Activated T-helper 1 cell treated with anti-CD3 and anti-CD28 coated beads, Interleukin-12 subunit alpha, Interleukin-12 subunit beta, Interleukin-2, Interleukin-4 antibody, amounts not matched to agents 30 ng/mL and 10 ng/mL and 1 ng/mL, durations not matched to agents 14 hours and 24 hours and 36 hours (primary cell): ENCODE measurements around the gene SF3B2. TPM values are rescaled to one million over a fixed set of nuclear protein-coding genes. Genes with fewer than 3 reads are reported as not detected.
A peak's percentile ranks its signal among the peaks of the same experiment; 100 is the strongest.

Experiments used
- DNase-seq: peaks from one replicate; pipeline ENCODE4 v3.0.0; 2021; ENCODE audit warnings: low spot score
- H3K27ac Mint-ChIP-seq: one replicate; pipeline ENCODE4 v1.8.0; 2021; ENCODE audit warnings: mild to moderate bottlenecking, mixed read lengths
- H3K27me3 Mint-ChIP-seq: one replicate; pipeline ENCODE4 v1.8.0; 2022; ENCODE audit warnings: mild to moderate bottlenecking, moderate library complexity, mixed read lengths; ENCODE audit not compliant: insufficient read depth
- H3K36me3 Mint-ChIP-seq: one replicate; pipeline ENCODE4 v1.8.0; 2021; ENCODE audit warnings: low read depth, mixed read lengths
- H3K4me1 Mint-ChIP-seq: one replicate; pipeline ENCODE4 v1.8.0; 2021; ENCODE audit warnings: low read depth, mixed read lengths
- H3K4me3 Mint-ChIP-seq: one replicate; pipeline ENCODE4 v1.8.0; 2021; ENCODE audit warnings: mild to moderate bottlenecking, moderate library complexity, mixed read lengths
- H3K9me3 Mint-ChIP-seq: one replicate; pipeline ENCODE4 v1.8.0; 2021; ENCODE audit warnings: mixed read lengths
- intact Hi-C: fragments of 100-400 bp; cut with micrococcal nuclease; formaldehyde crosslinking; loops from one replicate; pipeline ENCODE4 v1.15.1; 2024
- total RNA-seq: library from RNA; stranded (reverse); gene quantifications from 2 replicates; pipeline ENCODE4 v1.2.3, GENCODE V29; 2022

SF3B2 gene
- total RNA-seq, 1 donor from 2014 or later, result 267 TPM

DNA sequence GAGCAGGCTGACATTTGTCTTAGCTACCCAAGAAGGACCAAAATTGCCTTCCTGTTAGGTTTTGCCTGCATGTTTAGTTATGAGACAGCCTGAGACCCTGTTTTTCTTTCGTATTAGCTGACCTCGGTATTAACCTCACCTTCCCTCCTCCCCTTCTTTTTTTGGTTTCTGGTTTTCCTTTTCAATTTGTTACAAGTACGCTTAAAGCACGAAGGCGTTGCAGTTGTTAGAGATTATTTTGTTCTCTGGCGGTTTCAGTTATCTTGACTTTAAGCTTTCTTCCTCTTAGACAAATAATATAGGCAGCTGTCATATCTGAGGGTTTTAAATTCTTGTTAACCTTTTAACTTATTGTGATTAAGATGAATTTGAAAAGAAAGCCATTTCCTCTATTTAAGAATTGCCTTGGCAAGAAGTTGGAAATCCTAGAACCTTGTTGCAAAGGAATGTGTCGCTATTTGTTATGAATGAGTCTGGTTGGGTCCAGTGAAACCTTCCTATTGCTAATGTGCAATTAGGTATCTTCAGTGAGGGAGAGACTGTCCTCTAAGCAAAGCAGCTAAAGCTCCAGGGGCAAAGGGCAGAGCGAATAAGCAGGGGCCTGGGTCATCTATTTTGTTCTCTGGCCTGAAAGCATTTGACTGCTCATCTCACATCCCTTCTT is 63.6 kb downstream of the SF3B2 start:
- peak overlapping the region; percentile 88 for H3K27ac Mint-ChIP-seq
- peaks cover 73% of the 10 kb centered on the region for H3K4me1 Mint-ChIP-seq
- intact Hi-C loops, result loop anchor here (1.0 kb wide), 1 partner anchor 11 kb away; no protein-coding TSS in a partner anchor
- no peaks in the 10 kb centered on the region for H3K9me3 Mint-ChIP-seq
- peak overlapping the region; percentile 62 for H3K4me3 Mint-ChIP-seq
- H3K27me3 Mint-ChIP-seq, result no peaks in the 10 kb centered on the region
- H3K36me3 Mint-ChIP-seq, result peaks cover 3% of the 10 kb centered on the region
- no peak for DNase-seq

DNA sequence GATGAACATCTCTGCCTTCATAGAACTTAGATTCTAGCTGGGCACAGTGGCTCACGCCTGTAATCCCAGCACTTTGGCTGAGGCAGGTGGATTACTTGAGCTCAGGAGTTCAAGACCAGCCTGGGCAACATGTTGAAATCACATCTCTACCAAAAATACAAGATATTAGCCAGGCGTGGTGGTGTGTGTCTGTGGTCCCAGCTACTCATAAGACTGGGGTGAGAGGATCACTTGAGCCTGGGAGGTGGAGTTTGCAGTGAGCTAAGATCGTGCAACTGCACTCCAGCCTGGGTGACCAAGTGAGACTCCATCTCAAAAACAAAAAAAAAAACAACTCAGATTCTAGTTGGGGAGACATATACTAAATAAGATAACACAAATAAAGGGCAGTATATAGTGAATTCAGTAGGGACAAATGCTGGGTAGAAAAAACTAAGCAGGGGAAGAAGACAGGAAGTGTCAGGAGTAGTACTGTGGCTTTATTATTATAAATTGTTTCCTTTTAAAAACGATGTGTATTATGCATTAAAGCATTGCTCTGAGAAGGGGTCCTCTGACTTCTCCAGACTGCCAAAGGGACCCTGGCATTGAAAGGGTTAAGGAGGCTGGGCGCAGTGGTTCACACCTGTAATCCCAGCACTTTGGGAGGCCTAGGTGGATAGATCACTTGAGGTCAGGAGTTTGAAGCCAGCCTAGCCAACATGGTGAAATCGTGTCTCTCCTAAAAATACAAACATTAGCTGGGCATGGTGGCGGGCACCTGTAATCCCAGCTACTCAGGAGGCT is 64.6 kb downstream of the SF3B2 start:
- H3K36me3 Mint-ChIP-seq, result peaks cover 3% of the 10 kb centered on the region
- H3K4me1 Mint-ChIP-seq, result peaks cover 70% of the 10 kb centered on the region
- intact Hi-C loops, result loop anchor here (1.0 kb wide), 1 partner anchor 10 kb away; no protein-coding TSS in a partner anchor
- DNase-seq, result no peak
- H3K27me3 Mint-ChIP-seq, result no peaks in the 10 kb centered on the region
- H3K27ac Mint-ChIP-seq, result peak overlapping the region; percentile 88
- peak overlapping the region; percentile 62 for H3K4me3 Mint-ChIP-seq
- no peaks in the 10 kb centered on the region for H3K9me3 Mint-ChIP-seq

DNA sequence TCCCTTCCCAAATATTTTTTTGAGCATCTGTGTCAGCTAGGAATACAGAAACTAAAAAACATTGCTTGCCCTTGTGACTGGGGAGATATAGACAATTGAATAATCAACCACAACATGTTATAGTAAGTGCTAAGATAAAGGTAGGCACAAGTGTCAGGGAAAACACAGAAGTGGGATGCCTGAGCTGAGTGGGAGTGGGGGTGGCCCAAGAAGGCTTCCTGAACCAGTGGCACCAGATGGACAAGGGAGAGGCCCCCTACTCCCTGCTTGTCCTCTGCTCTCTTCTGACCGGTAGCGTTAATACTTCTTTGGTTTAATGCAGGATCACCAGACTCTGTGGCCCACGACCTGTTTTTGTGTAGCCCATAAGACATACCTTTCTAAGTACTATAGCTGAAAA is 66.7 kb downstream of the SF3B2 start:
- Mint-ChIP-seq H3K4me3 (no peak overlapping the region), H3K27ac (peak overlapping the region; percentile 40), H3K9me3 (no peaks in the 10 kb centered on the region), H3K27me3 (no peaks in the 10 kb centered on the region), H3K36me3 (peaks cover 1% of the 10 kb centered on the region), H3K4me1 (peaks cover 56% of the 10 kb centered on the region)
- no peak for DNase-seq
- intact Hi-C loops, result no loop called here

Other genes with a start within 250 kb of the SF3B2 start
- gene SNX32, start 218.4 kb upstream of the SF3B2 start, total RNA-seq, result 1.6 and 1.9 TPM in 2 replicates
- gene CFL1, start 194.2 kb upstream of the SF3B2 start, total RNA-seq, result 1,020 and 1,061 TPM in 2 replicates
- 77.7 and 79.6 TPM in 2 replicates for gene MUS81, start 191.9 kb upstream of the SF3B2 start, total RNA-seq
- 6.5 and 7.9 TPM in 2 replicates for gene EFEMP2, start 179.6 kb upstream of the SF3B2 start, total RNA-seq
- gene CTSW, start 172.5 kb upstream of the SF3B2 start, total RNA-seq, result 5.7 and 7.4 TPM in 2 replicates
- 86.8 and 93.2 TPM in 2 replicates for gene FIBP, start 163.9 kb upstream of the SF3B2 start, total RNA-seq
- 66.7 and 70.8 TPM in 2 replicates for gene CCDC85B, start 161.7 kb upstream of the SF3B2 start, total RNA-seq
- 31.7 and 33.5 TPM in 2 replicates for gene FOSL1, start 152.0 kb upstream of the SF3B2 start, total RNA-seq
- 18.5 and 21.4 TPM in 2 replicates for gene C11orf68, start 133.3 kb upstream of the SF3B2 start, total RNA-seq
- gene DRAP1, start 132.9 kb upstream of the SF3B2 start, total RNA-seq, result 119 and 129 TPM in 2 replicates
- gene TSGA10IP, start 106.9 kb upstream of the SF3B2 start, total RNA-seq, result not detected in 2 replicates
- 110 TPM in 2 replicates for gene SART1, start 90.6 kb upstream of the SF3B2 start, total RNA-seq
- 69.0 and 70.7 TPM in 2 replicates for gene EIF1AD, start 50.2 kb upstream of the SF3B2 start, total RNA-seq
- gene BANF1, start 49.9 kb upstream of the SF3B2 start, total RNA-seq, result 282 and 284 TPM in 2 replicates
- gene CST6, start 40.4 kb upstream of the SF3B2 start, total RNA-seq, result 1.7 and 2.0 TPM in 2 replicates
- 0.18 and 0.76 TPM in 2 replicates for gene CATSPER1, start 25.9 kb upstream of the SF3B2 start, total RNA-seq
- gene GAL3ST3, start 3.2 kb upstream of the SF3B2 start, total RNA-seq, result 0.34 TPM in 1 of 2 replicates, not detected in the other
- 80.4 and 89.5 TPM in 2 replicates for gene PACS1, start 17.9 kb downstream of the SF3B2 start, total RNA-seq
- 56.3 and 62.1 TPM in 2 replicates for gene KLC2, start 205.3 kb downstream of the SF3B2 start, total RNA-seq
- 123 and 124 TPM in 2 replicates for gene RAB1B, start 216.3 kb downstream of the SF3B2 start, total RNA-seq
- 1.7 and 1.8 TPM in 2 replicates for gene CNIH2, start 225.8 kb downstream of the SF3B2 start, total RNA-seq
- 125 and 127 TPM in 2 replicates for gene YIF1A, start 236.8 kb downstream of the SF3B2 start, total RNA-seq
- not detected in 2 replicates for gene TMEM151A, start 239.5 kb downstream of the SF3B2 start, total RNA-seq